ENCODE results near the gene MAMLD1.

DNA sequence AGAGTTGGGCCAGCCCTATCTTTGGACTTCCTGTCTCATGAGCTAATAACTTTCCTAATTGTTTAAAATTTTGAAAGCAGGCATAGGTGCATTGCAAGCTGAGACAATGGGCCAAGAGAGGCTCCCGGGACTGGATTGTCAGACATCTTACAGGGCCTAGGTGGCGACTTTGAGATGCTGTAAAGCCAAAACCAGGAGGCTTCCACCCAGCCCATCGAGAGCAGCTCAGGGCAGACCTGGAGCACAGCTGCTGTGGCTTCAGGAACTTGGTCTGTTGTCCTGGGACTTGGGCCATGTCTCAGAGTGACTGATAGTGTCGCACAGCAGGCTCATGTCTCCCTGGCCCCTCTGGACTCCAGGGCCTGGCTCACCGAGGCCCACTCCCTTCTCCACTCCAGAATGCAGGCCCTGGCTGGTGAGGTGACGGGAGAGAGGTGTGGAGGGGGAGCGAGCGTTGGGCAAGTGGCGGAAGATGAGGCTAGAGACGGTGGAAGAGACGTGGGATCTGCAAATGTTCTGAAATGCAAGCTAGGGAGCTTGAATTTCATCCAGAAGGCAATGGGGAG, 181.2 kb downstream of the MAMLD1 start:
- no peak for TF ChIP-seq CTCF (IDR thresholded peaks at IDR 0.05)
- no peak for TF ChIP-seq EP300 (IDR thresholded peaks at IDR 0.05)
- TF ChIP-seq POLR2A (IDR thresholded peaks at IDR 0.05): no peak
- no peak for TF ChIP-seq POLR2AphosphoS5 (IDR thresholded peaks at IDR 0.05)
